GM21515 (cell line): ENCODE measurements around the gene HOXA4.

ENCODE experiments used
- ATAC-seq: cut with Tn5 transposase; IDR thresholded peaks from one replicate; pipeline ENCODE4 v1.9.1; 2021; ENCODE audit not compliant: unreplicated experiment

The HOXA4 gene

DNA sequence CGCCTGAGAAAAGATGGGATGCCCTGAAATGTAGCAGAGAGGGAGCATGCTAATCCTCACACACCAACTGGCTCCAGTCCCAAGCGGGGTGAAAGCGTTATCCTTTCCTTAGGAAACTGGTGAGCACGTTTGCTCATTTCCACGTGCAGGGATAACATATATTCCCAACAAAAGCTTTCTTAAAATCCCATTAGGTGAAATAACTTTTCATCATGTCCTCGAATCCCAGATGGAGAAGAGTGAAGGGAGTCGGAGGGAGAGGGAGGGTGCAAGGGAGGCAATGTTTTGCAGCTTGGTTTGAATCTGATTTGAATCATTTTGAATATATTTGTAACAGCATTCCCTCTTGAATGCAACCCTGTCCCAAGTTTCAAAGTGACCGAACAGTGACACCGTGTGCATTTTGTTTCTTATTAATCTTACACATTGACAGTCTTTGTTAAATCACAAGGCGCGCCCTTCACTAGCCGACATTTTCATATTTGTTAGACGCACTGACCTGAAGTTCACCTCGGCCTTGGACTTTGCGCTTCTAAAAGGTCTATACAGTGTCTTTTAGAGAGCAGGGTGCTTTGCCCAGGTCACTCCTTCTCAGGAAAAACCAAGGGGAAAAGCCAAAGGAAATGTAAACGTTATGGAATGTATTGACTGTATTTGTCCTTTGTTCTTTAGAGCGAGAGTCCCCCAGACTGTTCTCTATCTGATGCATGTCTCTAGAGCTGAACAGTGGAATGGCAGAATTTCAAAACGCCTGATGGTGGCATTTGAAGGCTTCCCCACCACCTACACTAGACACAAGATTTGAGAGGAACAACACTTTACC, 3.1 kb upstream of the HOXA4 start:
- ATAC-seq = no peak

DNA sequence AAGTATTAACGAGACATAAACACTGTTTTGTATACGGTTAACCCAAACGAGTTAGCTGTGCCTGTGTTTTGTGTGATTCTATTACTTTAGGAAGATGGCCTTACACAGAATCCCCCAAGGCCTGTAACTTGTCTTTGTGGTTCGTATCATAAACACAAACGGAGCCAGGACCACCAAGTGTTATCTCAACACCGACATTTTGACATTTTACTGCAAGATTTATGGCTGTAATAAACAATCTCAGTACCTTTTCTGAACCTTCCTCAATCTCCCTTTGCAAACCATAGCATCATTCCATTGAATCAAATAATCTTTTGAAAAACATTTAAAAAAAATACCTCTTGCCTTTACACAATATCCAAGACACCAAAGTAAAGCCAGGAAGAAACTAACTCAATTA, 2.4 kb upstream of the HOXA4 start:
- no peak for ATAC-seq

DNA sequence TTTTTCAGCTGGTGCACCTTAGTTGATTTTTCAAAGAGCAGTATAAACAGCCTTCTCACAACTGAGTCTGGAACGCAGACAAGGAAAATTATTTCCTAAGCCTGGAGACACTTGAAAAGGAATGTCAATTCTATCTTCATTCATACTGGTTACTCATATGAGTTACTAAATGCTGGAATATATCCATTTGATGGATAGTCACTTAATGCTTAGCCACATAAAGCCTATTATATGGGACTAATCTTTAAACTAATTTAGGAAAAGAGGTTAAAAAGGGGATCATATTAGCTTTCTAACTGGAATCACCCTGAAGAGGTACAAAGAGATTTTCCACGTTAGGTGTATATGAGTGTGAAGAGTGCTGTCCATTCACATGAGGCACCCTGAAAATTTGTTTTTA, 1.7 kb upstream of the HOXA4 start:
- ATAC-seq = no peak

DNA sequence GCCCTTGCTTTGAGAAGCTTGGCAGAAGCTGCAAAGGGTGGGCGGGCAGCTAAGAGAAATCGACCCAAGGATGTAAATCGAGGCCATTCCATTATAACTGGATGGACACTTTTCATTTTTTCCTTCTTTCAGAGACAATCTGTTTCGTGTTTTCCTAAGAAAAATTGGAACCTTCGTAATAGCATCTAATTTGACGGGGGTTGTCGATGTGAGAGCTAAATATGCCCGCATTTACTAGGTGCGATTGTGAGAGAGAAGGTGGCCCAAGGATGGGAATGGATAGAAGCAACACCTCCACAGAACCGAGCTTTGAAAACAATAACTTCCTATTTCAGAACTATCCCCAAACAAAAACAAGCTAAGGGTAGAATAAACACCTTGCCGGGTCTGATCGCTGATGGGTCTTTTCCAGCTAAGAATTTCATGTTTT, 848 bp upstream of the HOXA4 start:
- ATAC-seq = no peak

DNA sequence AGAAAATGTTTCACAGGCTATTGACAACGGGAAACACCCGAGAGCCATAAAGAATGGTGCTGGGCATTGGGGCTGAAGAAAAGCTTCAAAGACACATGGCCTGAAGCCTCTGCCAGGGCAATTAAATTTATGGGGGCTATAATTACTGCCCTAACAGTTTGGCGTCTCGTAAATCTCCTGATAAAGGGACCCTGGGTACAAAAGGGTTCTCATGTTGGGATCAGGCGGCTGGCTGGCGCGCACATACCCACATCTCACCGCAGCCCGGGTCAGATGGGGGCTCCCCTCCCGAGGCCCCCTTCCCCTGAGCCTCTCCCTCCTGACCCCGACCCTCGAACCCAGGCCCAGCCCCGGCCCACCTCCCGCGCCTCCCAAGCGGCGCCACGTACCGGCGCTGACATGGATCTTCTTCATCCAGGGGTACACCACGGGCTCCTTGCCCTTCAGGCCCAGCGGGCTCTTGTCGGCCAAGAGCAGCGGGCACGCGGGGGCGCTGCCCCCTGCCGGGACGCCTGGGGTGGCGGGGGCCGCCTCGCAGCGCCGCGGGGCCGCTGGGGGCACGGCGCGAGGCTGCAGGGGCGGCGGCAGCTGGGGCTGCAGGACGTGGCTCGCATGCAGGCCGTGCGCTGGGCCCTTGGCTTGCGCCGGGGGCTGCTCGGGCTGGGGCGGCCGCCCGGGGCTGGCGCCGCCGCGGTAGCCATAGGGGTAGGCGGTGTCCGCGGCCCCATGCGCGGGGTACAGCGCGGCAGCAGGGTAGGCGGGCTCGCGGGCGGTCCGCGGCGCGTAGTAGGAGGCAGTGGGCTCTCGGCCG, 623 bp downstream of the HOXA4 start:
- ATAC-seq = no peak

DNA sequence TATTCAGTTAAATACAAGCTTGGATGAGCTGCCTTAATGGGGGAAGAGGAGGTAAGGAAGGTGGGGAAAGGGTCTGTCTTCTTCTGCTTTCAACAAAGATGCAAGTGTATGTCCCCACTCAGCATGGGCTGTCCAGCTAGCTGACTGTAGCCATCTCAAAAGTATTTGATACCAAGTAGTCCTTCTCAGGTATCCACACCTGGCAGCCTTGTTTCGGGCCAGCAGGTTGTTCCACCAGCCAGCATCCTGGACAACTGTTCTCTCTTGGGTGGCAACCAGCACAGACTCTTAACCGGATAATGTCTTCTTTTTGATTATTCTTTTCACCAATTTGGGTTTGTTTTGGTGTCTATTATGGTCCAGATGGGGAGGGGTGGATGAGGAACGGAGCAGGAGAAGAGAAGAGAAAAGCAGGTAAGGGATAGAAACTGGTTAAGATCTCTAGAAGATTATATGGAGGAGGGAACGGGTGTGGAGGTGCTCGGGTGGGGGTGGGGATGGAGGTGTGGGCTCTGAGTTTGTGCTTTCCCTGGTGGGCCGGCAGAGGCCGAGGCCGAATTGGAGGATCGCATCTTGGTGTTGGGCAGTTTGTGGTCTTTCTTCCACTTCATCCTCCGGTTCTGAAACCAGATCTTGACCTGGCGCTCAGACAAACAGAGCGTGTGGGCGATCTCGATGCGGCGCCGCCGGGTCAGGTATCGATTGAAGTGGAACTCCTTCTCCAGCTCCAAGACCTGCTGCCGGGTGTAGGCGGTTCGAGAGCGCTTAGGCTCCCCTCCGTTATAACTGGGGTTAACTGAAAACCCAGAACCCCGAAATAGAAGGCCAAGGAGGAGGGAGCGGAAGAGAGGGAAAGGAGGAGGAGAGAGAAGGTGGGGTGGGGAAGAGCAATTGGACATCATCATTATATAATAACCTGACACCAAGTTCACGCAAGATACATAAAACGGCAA, 1.5 kb downstream of the HOXA4 start:
- ATAC-seq = no peak

- ATAC-seq = no peak
These were observed 2.5 kb downstream of the HOXA4 start for GRCh38 chr7:27128034-27128433.

- ATAC-seq = no peak
These were observed 3.8 kb downstream of the HOXA4 start for GRCh38 chr7:27126596-27127327.

GRCh38 chr7:27125986-27126394, 4.6 kb downstream of the HOXA4 start:
- ATAC-seq = no peak

- no peak for ATAC-seq
These were observed 5.5 kb downstream of the HOXA4 start for GRCh38 chr7:27124902-27125689.

DNA sequence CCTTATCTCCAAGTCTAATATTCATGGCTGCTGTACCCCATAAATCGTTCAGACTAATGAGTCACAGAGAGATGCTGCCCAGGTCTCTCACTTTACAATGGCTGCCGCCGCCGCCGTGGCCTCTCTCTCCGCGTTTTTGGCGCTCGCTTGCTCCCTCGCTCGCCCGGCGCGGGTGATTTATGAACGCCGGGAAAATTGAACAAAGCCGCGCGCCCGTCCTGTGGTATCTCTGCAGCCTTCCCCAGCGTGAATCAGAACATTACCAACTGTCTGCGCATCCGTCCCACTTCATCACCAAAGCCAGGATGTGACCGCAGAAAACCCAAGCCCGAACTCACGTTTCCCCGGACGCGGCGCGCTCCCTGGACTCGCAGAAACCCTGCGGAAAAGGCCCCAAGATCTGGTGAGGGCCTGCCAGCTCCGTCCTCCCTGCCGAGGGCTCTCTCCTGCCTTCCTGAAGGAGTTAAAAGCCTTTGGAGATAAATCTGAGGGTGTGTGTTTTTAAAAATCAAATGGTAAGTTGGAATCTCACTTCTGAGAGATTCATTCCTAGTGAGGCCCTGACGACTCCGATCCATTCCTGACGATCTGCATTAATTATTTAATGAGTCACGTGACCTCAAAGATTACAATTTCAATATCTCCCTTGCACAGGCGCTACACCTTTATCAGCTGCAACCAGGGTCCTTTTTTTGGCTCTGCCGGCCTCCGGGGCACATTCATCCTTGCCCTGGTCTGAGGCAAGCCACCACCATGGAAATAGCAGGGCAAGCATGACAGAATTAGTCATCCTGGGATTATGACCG, 6.3 kb downstream of the HOXA4 start:
- ATAC-seq = no peak

GRCh38 chr7:27123477-27124053, 7.0 kb downstream of the HOXA4 start:
- ATAC-seq = no peak

DNA sequence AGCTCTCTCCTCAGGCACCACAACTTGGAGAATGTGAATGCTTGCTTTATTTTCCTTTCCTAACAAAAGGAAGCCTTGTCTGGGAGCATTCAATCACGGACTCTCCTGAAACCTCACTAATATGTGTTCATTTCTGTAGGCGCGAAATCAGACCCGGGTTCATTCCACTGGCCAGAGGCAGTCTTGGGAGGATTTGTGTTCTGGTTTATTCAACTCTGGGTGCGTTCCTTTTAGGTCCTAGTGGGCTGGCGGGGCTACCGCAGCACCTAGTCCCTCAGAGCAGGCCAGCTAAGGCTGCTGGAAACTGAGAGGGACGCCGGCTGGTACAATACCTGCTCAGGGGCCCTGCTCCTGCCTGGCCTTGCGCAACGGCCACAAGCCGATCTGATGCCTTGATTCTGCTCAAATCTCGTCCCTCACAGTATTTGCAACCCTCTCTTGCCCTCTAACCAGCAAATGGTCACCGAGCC, 7.5 kb downstream of the HOXA4 start:
- no peak for ATAC-seq

DNA sequence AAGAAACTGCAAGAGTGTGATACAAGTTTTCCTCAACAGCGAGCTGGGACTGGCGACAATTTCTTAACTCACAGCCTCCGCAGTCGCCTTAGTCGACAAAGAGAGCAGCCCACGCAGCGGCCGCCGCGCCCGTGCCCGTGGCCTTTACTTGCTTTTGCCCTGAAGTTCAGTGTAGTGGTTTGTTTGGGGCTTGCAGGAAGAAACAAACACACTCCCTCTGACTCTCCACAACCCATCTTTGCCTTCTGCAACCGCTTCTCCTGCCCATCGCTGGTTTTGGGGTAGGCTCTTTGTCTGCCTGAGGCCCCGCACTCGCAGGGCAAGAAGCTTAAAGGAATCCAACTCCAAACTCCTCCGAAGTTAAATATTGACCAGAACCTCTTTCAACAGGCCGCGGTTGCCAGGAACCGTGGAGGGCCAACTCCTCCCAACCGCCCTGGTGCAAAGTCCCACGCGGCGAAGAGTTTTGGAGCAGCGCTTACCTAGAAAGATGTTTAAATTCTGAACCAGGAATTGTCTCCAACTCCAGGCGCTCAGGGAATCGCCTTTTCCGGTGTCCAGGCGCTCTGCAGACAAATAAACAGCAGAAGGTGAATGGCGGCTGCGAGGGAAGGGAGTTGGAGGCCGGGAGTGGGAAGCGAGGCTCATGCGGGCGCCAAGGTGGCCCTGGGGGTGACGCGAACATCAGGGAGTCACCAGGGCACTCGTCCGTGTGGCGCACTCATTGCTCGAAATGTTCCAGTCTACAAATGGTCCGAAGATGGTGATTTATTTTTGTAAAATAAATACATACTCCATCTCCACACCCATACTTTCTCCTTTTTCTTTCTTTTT, 8.3 kb downstream of the HOXA4 start:
- ATAC-seq = no peak

DNA sequence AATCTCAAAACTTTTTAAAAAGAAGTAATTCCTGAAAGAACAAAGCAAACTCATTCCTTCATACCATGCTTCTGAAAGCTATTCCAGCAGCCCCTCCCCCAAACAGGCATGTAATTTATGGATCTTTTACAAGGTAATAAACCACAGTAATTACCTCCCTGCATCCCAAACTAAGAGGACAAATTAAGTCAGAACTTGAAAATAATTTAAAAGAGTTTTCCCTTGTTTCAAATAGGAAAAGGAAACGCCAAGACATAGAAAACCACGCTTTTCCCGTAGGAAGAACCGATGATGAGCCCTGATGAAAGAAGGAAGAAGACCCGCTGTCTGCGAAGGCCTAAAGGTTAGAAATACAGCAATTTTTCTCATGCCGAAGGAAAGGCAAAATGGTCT, 8.9 kb downstream of the HOXA4 start:
- ATAC-seq = no peak

DNA sequence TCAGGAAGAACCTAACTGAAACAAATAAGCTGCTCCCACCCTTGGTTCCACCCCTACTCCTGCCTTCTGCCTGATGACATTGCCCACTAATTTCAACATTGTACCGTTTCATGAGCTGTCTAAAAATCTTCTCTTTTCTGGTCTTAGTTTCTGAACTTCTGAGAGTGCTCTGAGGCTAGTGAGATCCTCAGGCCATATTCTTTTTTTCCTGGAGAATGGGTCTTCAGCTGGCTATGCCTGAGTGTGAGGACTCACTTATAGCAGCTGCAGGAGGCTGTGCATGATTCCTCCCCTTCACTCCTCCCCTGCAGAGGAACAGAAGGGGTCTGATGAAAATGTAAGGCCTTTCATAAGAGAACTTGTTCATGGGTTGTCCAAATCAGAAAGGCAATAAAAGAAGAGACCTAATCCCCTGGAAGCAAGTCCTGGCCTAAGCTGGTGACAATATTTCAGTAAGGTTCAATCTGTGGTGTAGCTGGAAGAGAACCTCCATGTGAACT, 11.1 kb downstream of the HOXA4 start:
- no peak for ATAC-seq

DNA sequence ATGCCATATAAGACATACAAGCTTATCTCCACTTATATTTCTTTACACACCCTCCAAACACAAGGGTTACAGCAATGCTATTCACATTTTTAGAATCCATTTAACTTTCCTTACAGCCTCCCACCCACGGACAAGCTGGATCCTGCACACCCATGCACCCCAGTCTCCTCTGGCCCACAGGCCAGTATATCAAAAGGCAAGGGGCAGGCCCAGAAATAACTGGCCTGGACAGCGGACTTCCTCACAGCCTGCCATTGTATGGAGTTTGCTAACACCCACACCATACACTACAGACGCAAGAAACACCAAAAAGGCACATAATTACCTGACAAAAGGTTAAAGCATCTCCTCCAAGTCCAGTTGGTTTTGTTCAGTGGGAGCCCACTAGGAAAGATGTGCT, 12.0 kb downstream of the HOXA4 start:
- ATAC-seq = no peak
